Stimulated activated CD4-positive, alpha-beta T cell treated with anti-CD3 and anti-CD28 coated beads, Interleukin-15, amount 100 ng/mL, for 24 hours (primary cell): ENCODE results near the gene CAMSAP2.
A peak's percentile ranks its signal among the peaks of the same experiment; 100 is the strongest.
"Not testable (repeated sequence)": the region's sequence is repeated elsewhere in the genome, so short reads cannot be mapped to it uniquely, and the experiment has no call there.

Experiments
- DNase-seq: peaks from one replicate; pipeline ENCODE4 v3.0.0-alpha.2; 2020

The CAMSAP2 gene

GRCh38 chr1:200739702-200740570 lies 1.2 kb downstream of the CAMSAP2 start:
- DNase-seq = no peak

DNA sequence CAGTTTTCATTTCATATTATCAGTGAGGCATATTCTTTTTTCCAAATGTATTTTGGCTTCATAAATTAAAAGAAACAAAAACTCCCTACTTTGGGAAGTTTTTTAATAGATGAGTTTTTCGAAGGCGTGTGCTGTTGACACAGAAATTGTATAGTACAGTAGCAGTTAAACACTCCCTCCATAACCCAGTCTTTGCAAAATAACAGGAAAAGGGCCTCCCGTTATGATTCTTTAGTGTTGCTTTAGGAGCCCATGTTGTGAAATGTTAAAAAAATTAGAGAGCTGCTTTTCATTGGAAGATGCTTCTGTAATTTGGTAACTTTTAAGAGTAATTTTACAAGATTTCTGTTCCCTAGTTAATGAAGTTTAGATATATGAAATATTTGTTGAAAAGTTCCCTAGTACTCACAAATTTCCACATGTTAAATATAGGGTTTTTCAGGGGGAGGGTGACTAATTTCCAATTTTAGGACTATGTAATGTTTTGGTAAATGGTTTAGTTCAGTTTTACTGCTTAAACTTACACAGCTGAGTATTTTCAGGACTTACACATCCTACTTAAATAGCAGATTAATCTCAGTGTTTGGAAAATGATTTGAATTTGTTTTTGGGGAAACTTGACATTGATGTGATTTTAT lies 2.0 kb downstream of the CAMSAP2 start:
- no peak for DNase-seq

DNA sequence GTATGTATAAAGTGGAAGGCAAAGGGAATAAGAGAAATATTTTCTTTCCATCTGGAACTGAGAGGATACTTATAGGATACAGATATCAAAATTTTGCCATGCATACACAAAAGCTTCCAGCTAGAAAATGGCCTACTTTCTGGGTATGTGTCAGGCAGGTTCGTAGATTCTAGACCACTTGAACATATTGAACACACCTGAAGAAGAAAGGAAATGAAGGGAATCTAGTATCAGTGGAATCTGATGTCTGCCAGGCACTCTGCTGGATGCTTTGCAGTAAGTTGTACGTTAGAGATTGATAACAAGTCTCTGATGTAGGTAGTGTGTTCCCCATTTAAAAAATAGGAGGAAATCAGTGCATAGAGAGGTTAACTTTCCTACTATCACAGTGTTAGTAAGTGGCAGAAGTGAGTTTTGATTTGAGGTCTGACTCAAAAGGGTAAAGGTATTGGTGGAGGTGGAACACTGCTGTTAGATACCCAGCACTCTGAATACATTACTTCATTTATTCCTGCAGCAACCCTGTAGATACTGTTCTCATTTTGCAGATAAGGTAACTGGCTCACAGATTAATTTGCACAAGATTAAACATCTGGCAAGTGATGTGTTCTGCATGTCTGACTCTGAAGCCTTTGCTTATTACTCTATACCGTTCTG lies 3.0 kb downstream of the CAMSAP2 start:
- DNase-seq = no peak

- no peak for DNase-seq
Observed at GRCh38 chr1:200744143-200744542, 5.5 kb downstream of the CAMSAP2 start.

GRCh38 chr1:200749090-200749489 lies 10.4 kb downstream of the CAMSAP2 start:
- no peak for DNase-seq

DNA sequence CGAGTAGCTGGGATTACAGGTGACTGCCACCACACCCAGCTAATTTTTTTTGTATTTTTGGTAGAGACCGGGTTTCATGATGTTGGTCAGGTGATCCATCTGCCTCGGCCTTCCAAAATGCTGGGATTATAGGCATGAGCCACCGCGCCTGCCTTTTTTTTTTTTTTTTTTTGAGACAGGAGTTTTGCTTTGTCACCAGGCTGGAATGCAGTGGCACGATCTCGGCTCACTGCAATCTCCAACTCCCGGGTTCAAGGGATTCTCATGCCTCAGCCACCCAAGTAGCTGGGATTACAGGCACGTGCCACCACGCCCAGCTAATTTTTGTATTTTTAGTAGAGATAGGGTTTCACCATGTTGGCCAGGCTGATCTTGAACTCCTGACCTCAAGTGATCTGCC lies 12.1 kb downstream of the CAMSAP2 start:
- DNase-seq = not testable (repeated sequence)

GRCh38 chr1:200751717-200752116 lies 13.0 kb downstream of the CAMSAP2 start:
- peak; percentile 33 for DNase-seq

GRCh38 chr1:200753650-200754198 lies 15.0 kb downstream of the CAMSAP2 start:
- no peak for DNase-seq

DNA sequence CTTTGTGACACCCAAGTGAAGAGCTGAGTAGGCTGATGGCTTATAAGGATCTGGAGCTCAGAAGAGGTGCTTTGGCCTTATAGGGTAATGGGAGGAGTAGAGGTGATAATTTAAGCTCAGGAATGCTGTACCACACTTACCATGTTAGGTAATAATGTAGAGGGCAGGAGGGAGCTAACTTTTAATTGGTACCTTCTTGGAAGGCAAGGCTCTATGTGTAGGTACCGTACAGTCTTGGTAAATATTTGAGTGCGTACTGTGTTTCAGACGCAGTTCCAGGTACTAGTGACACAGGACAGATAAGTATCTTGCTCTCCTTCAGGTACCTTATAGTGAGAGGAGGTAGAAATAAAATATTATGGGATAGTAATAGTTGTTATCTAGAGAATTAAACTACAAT lies 16.8 kb downstream of the CAMSAP2 start:
- no peak for DNase-seq

DNA sequence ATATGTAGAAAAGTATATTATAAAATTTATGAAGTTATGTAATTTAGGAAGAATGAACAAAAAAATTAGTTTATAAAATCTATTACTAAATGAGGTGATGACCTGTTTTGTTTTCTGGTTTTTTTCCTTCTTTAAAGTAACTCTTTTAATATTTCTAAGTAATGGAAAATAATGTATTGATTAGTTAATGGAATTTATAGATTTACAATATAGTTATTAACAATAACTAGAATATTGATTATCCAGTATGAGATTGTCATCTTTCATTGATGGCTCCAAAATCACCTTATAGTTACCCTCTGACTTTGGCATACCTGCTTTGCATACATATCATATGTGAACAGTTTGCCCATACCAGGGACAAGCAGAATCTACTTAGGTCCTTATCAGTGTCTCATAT lies 23.4 kb downstream of the CAMSAP2 start:
- no peak for DNase-seq

GRCh38 chr1:200767321-200767720 lies 28.6 kb downstream of the CAMSAP2 start:
- no peak for DNase-seq

DNA sequence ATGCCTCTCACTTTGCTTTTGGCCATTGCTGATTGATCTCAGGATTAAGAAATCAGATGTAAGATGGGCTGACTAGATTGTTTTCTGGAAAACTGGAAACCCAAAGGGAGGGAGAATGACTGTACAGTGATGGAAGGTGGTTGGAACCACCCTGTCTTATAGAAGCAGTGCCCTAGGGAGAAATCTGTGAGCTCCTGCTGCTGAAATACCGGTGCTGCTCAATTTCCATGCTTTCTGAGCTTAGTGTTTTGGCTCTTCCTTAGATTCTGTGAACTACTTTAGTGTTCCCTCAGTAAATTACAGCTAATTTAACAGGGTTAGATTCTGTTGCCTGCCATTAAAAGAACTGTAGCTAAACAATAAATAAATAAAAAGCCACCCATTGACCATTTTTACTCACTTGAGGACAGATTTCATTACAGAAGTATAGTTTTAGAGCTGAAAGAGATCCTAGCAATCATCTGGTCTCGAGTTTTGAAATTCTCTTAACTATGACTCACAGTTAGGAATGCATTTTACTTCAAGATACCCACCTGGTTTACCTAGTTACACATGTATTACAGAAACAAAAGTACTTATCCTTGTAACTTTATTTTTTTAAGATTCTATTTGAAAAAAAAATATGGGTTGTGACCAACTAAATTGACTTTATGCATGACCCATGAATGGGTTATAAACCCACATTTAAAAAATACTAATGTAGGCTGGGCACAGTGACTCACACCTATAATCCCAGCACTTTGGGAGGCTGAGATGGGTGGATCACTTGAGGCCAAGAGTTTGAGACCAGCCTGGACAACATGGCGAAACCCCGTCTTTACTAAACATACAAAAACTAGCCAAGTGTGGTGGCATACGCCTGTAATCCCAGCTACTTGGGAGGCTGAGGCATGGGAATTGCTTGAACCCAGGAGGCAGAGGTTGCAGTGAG lies 33.2 kb downstream of the CAMSAP2 start:
- no peak for DNase-seq

DNA sequence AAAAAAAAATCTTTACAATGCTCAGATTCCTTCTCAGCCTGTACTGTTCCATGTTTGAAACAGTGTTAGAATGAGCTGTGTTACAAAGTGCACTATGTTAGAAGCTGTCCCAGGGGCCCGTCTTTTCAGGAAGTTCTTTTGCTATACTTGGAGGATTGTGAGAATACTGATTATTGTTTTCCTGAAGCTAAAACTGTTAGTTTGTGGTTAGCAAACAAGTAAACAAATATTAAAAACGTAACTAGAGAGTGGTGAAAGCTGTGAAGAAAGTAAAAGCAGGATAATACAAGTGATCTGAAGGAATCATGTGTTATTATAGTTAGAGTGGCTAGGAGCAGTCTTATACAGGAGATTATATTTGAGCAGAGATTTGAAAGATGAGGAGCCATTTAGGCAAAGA lies 35.6 kb downstream of the CAMSAP2 start:
- no peak for DNase-seq

- DNase-seq = no peak
Observed at GRCh38 chr1:200774735-200775444, 36.2 kb downstream of the CAMSAP2 start.

DNA sequence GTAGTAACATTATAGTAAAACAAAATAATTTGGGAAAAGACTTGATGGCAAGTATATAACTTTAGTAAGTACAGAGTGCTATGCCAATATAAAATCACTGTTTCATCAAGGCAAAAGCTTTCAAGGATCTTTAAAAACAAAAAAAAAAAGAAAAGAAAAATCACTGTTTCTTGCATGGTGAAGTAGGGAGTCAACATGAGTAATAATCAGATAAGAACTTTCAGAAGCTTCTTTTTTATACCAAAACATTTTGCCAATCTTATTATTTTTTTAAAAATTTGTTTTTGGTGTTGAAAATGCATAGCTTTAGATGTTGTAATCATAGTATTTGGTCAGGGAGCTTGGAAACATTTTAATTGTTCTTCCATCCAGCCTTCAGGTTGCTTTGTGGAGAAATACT lies 37.2 kb downstream of the CAMSAP2 start:
- DNase-seq = no peak

DNA sequence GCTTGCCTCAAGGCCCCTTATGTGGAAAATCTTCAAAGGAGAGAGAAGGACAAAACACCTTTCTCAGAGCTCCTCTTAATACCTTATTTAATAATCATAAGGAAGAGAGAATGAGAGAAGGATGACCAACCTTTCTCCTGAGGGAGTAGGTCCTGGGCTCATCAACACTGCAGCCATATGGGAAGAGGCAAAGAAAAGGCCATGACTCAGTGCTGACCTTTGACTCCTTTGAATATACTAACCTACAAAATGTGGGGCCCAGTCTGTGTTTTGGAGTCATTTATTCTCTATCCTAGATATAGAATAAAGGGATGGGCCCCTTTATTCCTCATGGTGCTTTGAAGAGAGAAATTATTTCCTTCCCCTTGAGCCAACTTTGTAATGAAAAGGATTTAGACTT lies 38.3 kb downstream of the CAMSAP2 start:
- DNase-seq = no peak

- DNase-seq = no peak
Observed at GRCh38 chr1:200778766-200779165, 40.1 kb downstream of the CAMSAP2 start.

GRCh38 chr1:200779326-200779725 lies 40.6 kb downstream of the CAMSAP2 start:
- no peak for DNase-seq

DNA sequence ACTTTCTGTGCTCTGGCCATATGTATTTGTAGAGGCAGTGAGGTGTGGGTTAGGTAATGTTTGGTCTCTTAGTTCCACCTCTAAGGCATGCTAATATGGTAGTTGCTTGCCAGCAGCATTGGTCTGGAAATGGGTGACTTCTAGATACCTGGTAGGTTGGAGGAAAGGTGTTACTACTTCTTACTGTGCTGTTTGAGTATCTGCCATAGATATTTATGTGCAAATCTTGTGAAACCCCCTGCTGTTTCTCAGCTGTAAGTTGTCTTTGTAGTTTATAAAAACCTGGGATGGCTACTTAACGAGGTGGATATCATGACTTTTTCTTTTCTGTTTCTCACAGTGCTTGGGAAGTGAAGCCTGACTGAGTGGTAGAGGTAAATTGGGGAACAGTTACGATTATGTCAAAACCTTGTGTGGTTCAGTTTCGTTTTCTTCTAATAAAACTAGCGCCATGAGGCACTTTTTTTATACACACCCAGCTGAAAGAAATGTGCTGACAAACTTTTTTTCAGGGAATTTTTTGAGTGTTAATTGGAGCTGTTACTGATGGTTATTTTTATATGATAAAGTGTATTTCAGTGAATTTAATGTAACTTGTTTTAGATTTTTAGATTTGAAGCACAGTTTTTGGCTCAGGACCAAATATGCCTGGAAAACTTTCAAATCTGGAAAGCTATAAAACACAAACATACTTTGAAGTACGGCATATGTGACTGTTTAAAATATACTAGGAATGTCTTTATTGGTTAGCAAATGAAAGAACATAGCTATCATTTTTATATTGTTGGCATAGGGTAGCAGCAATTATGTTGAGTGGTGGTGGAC lies 42.1 kb downstream of the CAMSAP2 start:
- no peak for DNase-seq

DNA sequence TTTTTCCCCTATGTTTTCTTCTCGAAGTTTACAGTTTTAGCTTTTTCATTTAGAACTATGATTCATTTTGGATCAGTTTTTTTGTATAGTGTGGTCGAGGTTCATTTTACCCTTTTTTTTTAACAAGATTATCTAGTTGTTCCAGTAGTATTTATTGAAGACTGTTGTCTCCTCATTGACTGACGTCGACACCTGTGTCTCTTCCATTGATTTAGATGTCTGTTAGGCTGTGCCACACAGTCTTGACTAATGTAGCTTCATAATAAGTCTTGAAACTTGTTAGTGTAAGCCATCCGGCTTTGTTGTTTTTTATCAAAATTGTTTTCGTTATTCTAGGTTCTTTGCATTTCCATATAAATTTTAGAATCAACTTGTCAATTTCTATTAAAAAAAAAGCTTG lies 45.2 kb downstream of the CAMSAP2 start:
- no peak for DNase-seq

- no peak for DNase-seq
Observed at GRCh38 chr1:200784576-200784975, 45.9 kb downstream of the CAMSAP2 start.
